Mesendoderm (in vitro differentiated cells): ENCODE data around the gene OBP2B.

Experiments used
- DNase-seq: peaks from one replicate; pipeline ENCODE4 v3.0.0; 2013
- H2AK5ac ChIP-seq: 2 replicates; pipeline ENCODE4 v1.6.1; 2013; ENCODE audit warnings: low read length, inconsistent platforms
- H2BK120ac ChIP-seq: 2 replicates; pipeline ENCODE4 v1.6.1; 2013; ENCODE audit warnings: low read depth, mild to moderate bottlenecking, low read length, moderate library complexity, mixed read lengths
- H2BK15ac ChIP-seq: replicated peaks from 2 replicates; pipeline ENCODE4 v1.6.1; 2013; ENCODE audit warnings: low read depth, mild to moderate bottlenecking, moderate library complexity
- H2BK5ac ChIP-seq: 2 replicates; pipeline ENCODE4 v1.6.1; 2013; ENCODE audit warnings: low read length, inconsistent platforms
- H3K18ac ChIP-seq: 2 replicates; pipeline ENCODE4 v1.6.1; 2013; ENCODE audit warnings: mild to moderate bottlenecking, low read length, mixed read lengths
- H3K23ac ChIP-seq: one replicate; pipeline ENCODE4 v1.6.1; 2013; ENCODE audit warnings: low read length
- H3K27ac ChIP-seq: 2 replicates; pipeline ENCODE4 v1.5.1; 2013; ENCODE audit warnings: low read depth, mild to moderate bottlenecking, inconsistent platforms, low read length, moderate library complexity
- H3K27me3 ChIP-seq: 2 replicates; pipeline ENCODE4 v1.6.1; 2013; ENCODE audit warnings: low read length, control low read depth, mild to moderate bottlenecking, inconsistent platforms; ENCODE audit not compliant: insufficient read depth, poor library complexity
- H3K36me3 ChIP-seq: 2 replicates; pipeline ENCODE4 v1.6.1; 2013; ENCODE audit warnings: low read length, inconsistent platforms; ENCODE audit not compliant: control insufficient read depth, insufficient read depth
- H3K4ac ChIP-seq: one replicate; pipeline ENCODE4 v1.6.1; 2013; ENCODE audit warnings: low read depth, mild to moderate bottlenecking, low read length, moderate library complexity
- H3K4me1 ChIP-seq: 2 replicates; pipeline ENCODE4 v1.6.1; 2013; ENCODE audit warnings: low read depth, low read length, inconsistent platforms; ENCODE audit not compliant: control insufficient read depth
- H3K4me2 ChIP-seq: 2 replicates; pipeline ENCODE4 v1.6.1; 2013; ENCODE audit warnings: low read length
- H3K4me3 ChIP-seq: 2 replicates; pipeline ENCODE4 v1.5.1; 2013; ENCODE audit warnings: mild to moderate bottlenecking, low read length
- H3K56ac ChIP-seq: one replicate; pipeline ENCODE4 v1.6.1; 2013; ENCODE audit warnings: low read length
- H3K79me1 ChIP-seq: 2 replicates; pipeline ENCODE4 v1.6.1; 2013; ENCODE audit warnings: low read length, inconsistent platforms
- H3K79me2 ChIP-seq: 2 replicates; pipeline ENCODE4 v1.6.1; 2013; ENCODE audit warnings: mild to moderate bottlenecking, low read length; ENCODE audit not compliant: control insufficient read depth, insufficient read depth
- H3K9ac ChIP-seq: 2 replicates; pipeline ENCODE4 v1.6.1; 2013; ENCODE audit warnings: low read length, inconsistent platforms
- H4K5ac ChIP-seq: one replicate; pipeline ENCODE4 v1.6.1; 2013; ENCODE audit warnings: low read length
- H4K8ac ChIP-seq: one replicate; pipeline ENCODE4 v1.6.1; 2013; ENCODE audit warnings: low read depth, mild to moderate bottlenecking, control low read depth, low read length, moderate library complexity
- WGBS: extraction: QIAGEN DNeasy Blood & Tissue Kit; methylation state at CpG from one replicate; pipeline ENCODE4 v1.1.7; 2013; ENCODE audit warnings: low lambda C conversion rate, missing lambda C conversion rate; ENCODE audit not compliant: insufficient coverage; ENCODE audit errors: extremely low coverage; 5-methylcytosine and 5-hydroxymethylcytosine counted together

Gene OBP2B

DNA sequence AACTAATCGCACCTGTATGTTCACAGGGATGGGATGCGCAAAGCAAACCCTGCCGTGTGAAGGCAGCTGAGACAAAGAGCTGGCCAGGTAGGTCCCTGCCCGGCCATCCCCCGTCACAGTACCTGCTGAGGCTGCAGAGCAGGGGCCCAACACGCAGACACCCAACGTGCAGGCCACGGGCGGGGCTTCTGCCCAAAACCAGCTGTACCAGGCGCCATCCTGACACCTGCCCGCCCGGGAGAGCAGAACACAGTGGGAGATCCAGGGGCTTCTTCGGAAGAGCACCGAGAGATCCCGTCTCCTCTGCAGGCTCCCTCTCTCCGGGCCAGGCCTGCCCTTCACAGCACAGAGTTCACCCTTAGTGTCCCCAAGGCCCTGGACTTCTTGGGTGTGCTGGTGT, 37.5 kb upstream of the OBP2B start:
- no CpG with 5 or more reads among the region's 16 CpGs for WGBS
- DNase-seq: no peak
- H2AK5ac ChIP-seq: no peak overlapping the region
- H3K18ac ChIP-seq: no peak overlapping the region
- H3K36me3 ChIP-seq: no peaks in the 10 kb centered on the region
- no peak overlapping the region for H3K56ac ChIP-seq
- no peak overlapping the region for H3K4ac ChIP-seq
- no peak overlapping the region for H2BK120ac ChIP-seq
- H3K27me3 ChIP-seq: no peaks in the 10 kb centered on the region
- no peak overlapping the region for H3K4me3 ChIP-seq
- H2BK5ac ChIP-seq: no peak overlapping the region
- H3K4me1 ChIP-seq: no peaks in the 10 kb centered on the region
- H3K27ac ChIP-seq: no peak overlapping the region
- no peak overlapping the region for H2BK15ac ChIP-seq
- no peaks in the 10 kb centered on the region for H3K79me1 ChIP-seq
- no peak overlapping the region for H3K9ac ChIP-seq
- H3K23ac ChIP-seq: no peak overlapping the region
- no peak overlapping the region for H4K8ac ChIP-seq
- no peak overlapping the region for H3K4me2 ChIP-seq
- H3K79me2 ChIP-seq: no peaks in the 10 kb centered on the region
- no peak overlapping the region for H4K5ac ChIP-seq

DNA sequence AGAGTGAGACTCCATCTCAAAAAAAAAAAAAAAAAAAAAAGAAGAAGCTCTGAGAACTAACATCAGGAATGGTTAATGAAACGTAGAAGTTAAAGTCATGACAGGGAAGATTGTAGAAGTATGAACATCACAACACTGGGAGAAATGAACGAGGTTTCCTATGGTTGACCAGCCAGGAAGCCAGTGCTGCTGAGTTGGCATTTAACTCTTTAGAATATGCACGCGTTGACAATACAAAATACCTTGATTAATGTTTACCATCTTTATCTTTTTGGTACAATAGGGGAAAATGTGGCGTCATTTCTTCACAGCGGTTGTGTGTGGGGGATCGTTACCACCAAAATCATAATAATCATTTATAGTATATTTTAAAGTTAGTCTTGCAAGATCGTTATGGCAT, 33.9 kb upstream of the OBP2B start:
- no peak for DNase-seq
- no peaks in the 10 kb centered on the region for H3K27me3 ChIP-seq
- H3K4me2 ChIP-seq: no peak overlapping the region
- no peaks in the 10 kb centered on the region for H3K4me1 ChIP-seq
- no peaks in the 10 kb centered on the region for H3K79me2 ChIP-seq
- no peak overlapping the region for H2BK5ac ChIP-seq
- H2BK15ac ChIP-seq: no peak overlapping the region
- H3K79me1 ChIP-seq: no peaks in the 10 kb centered on the region
- H2AK5ac ChIP-seq: no peak overlapping the region
- no peak overlapping the region for H4K5ac ChIP-seq
- no peak overlapping the region for H3K9ac ChIP-seq
- no peak overlapping the region for H4K8ac ChIP-seq
- H3K36me3 ChIP-seq: no peaks in the 10 kb centered on the region
- no peak overlapping the region for H2BK120ac ChIP-seq
- WGBS: no CpG with 5 or more reads among the region's 8 CpGs
- H3K4me3 ChIP-seq: no peak overlapping the region
- no peak overlapping the region for H3K56ac ChIP-seq
- H3K27ac ChIP-seq: no peak overlapping the region
- H3K18ac ChIP-seq: no peak overlapping the region
- no peak overlapping the region for H3K23ac ChIP-seq
- no peak overlapping the region for H3K4ac ChIP-seq

DNA sequence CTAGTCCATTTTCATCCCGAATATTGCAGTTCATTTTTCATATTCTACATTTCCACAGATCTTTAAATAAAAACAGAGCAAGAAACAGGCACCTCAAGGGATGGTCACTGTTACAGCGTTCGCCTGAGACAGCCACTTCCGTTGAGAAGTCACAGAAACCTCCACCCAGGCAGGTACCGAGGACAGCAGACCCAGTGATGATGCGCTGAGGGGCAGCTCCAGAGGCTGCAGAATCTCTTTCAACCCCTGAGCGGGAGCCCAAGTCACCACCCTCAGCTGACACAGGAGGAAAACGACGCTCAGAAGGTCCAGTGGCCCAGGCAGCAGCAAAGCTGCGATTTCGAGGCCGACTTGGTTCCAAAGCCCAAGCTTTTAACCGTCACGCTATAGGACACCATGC, 33.2 kb upstream of the OBP2B start:
- no peak overlapping the region for H3K4ac ChIP-seq
- H3K79me1 ChIP-seq: no peaks in the 10 kb centered on the region
- H4K8ac ChIP-seq: no peak overlapping the region
- no CpG with 5 or more reads among the region's 14 CpGs for WGBS
- H3K56ac ChIP-seq: no peak overlapping the region
- H3K18ac ChIP-seq: no peak overlapping the region
- no peaks in the 10 kb centered on the region for H3K36me3 ChIP-seq
- no peak overlapping the region for H2BK5ac ChIP-seq
- H2AK5ac ChIP-seq: no peak overlapping the region
- H3K4me1 ChIP-seq: no peaks in the 10 kb centered on the region
- H2BK120ac ChIP-seq: no peak overlapping the region
- H3K4me2 ChIP-seq: no peak overlapping the region
- no peak for DNase-seq
- H3K4me3 ChIP-seq: no peak overlapping the region
- H3K27ac ChIP-seq: no peak overlapping the region
- H3K79me2 ChIP-seq: no peaks in the 10 kb centered on the region
- no peak overlapping the region for H2BK15ac ChIP-seq
- no peak overlapping the region for H3K23ac ChIP-seq
- no peak overlapping the region for H4K5ac ChIP-seq
- no peak overlapping the region for H3K9ac ChIP-seq
- H3K27me3 ChIP-seq: no peaks in the 10 kb centered on the region

DNA sequence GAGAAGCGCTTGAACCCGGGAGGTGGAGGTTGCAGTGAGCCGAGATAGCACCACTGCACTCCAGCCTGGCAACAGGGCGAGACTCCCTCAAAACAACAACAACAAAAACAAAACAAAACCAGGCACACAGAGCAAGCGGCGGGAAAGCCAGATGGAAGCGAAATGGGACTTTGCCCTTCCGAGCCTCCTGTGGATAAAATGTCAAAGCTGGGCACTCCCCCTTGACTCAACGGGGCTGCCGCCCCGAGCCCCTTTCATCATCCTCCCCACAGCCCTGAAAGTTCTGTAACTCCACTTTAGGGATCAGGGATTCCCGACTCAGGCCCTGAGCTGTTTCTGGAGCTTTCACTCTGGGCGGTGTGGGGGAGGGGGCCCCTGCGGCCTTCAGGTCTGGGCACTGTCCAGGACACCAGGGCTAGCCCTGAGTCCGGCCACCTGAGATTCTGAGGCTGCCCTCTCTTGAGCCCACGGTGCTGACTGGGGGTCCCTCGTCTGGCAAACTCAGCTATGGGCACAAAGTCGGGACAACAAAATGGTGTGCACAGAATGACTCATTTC, 30.6 kb upstream of the OBP2B start:
- no peaks in the 10 kb centered on the region for H3K27me3 ChIP-seq
- H3K4ac ChIP-seq: no peak overlapping the region
- no peak overlapping the region for H2BK120ac ChIP-seq
- no peak for DNase-seq
- no peak overlapping the region for H2BK15ac ChIP-seq
- H3K4me2 ChIP-seq: no peak overlapping the region
- H3K56ac ChIP-seq: no peak overlapping the region
- H3K4me1 ChIP-seq: no peaks in the 10 kb centered on the region
- no peak overlapping the region for H4K8ac ChIP-seq
- no peak overlapping the region for H3K27ac ChIP-seq
- no peak overlapping the region for H3K23ac ChIP-seq
- H3K18ac ChIP-seq: no peak overlapping the region
- no peak overlapping the region for H3K4me3 ChIP-seq
- no peak overlapping the region for H2AK5ac ChIP-seq
- no peaks in the 10 kb centered on the region for H3K79me1 ChIP-seq
- no peaks in the 10 kb centered on the region for H3K79me2 ChIP-seq
- H3K9ac ChIP-seq: no peak overlapping the region
- H2BK5ac ChIP-seq: no peak overlapping the region
- WGBS: no CpG with 5 or more reads among the region's 18 CpGs
- H3K36me3 ChIP-seq: no peaks in the 10 kb centered on the region
- H4K5ac ChIP-seq: no peak overlapping the region

DNA sequence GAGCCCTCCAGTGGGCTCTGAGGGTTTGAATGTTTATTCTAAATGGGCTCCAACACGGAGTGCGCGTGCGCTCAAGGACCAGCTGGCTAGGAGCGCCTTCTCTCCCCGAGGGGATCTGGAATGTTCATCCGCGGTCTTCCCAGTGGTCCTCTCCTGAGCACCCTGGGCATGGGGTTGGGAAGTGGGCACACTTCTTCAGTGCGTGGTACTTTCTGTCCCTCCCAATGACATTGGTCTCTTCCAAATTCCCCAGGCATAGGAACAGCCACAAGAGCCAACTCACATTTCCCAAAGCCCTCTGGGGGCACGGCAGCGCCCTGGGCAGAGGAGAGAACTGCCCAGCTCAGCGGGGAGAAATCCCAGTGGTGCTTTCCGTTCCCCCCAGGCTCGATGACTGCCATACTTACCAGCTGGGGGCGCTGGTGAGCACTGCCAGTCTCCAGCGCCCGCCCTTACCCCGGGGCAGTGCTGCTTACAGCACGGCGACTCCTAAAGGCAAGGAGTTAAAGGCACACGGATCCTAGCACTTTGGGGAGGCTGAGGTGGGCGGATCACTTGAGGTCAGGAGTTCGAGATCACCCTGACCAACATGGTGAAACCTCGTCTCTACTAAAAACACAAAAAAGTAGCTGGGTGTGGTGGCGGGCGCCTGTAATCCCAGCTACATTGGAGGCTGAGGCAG, 29.9 kb upstream of the OBP2B start:
- Histone ChIP-seq H3K27ac (no peak overlapping the region), H3K4me3 (peak overlapping the region; percentile 28), H3K4ac (no peak overlapping the region), H3K79me2 (no peaks in the 10 kb centered on the region), H3K56ac (peak overlapping the region; percentile 80), H3K9ac (peak overlapping the region; percentile 62), H2BK5ac (no peak overlapping the region), H2BK15ac (no peak overlapping the region), H3K4me2 (peak overlapping the region; percentile 77), H4K8ac (no peak overlapping the region), H2AK5ac (no peak overlapping the region), H3K23ac (no peak overlapping the region), H4K5ac (no peak overlapping the region), H3K79me1 (no peaks in the 10 kb centered on the region), H3K27me3 (no peaks in the 10 kb centered on the region), H3K36me3 (no peaks in the 10 kb centered on the region), H3K18ac (no peak overlapping the region), H2BK120ac (no peak overlapping the region), H3K4me1 (no peaks in the 10 kb centered on the region)
- peak; percentile 97 for DNase-seq
- no CpG with 5 or more reads among the region's 26 CpGs for WGBS
